ENCODE results near the gene SLC36A3. TPM values are rescaled to one million over a fixed set of nuclear protein-coding genes. Genes with fewer than 3 reads are reported as not detected.

Gene SLC36A3
- total and polyA plus RNA-seq, 2 of the 4 experiments (the other 2 are of a cell fraction) = not detected

- Histone ChIP-seq H3K4me2 (ENCODE audit: low read depth, low read length) (no peak overlapping the region), H3K56ac (ENCODE audit: extremely low read depth, insufficient read depth, low read length) (no peak overlapping the region), H3K4me1 (ENCODE audit: control insufficient read depth, insufficient read depth, low read length) (no peaks in the 10 kb centered on the region; the same call in 1 of the 2 replicates), H3K9ac (ENCODE audit: low read depth, low read length) (no peak overlapping the region), H3K9me1 (ENCODE audit: insufficient read depth, low read length) (peaks cover 5% of the 10 kb centered on the region; the same call in 1 of the 2 replicates), H3K23ac (ENCODE audit: low read depth, low read length) (no peak overlapping the region), H2AK5ac (ENCODE audit: low read depth, low read length) (no peak overlapping the region), H2AFZ (replicated peaks; ENCODE audit: low read length, poor library complexity) (no peak overlapping the region), H2BK120ac (ENCODE audit: low read depth, low read length) (no peak overlapping the region), H4K5ac (ENCODE audit: low read depth, low read length) (no peak overlapping the region), H4K8ac (ENCODE audit: low read depth in 2 of 2, low read length in 2 of 2) (no peak overlapping the region), H2BK20ac (ENCODE audit: low read depth, low read length) (no peak overlapping the region), H2BK5ac (ENCODE audit: low read depth, low read length, poor library complexity, severe bottlenecking) (no peak overlapping the region), H4K20me1 (ENCODE audit: insufficient read depth, low read length) (no peaks in the 10 kb centered on the region), H3K27ac (ENCODE audit: insufficient read depth, low read length) (no peak overlapping the region), H2AK9ac (replicated peaks; ENCODE audit: low read depth, low read length, poor library complexity) (no peak overlapping the region), H3K27me3 (ENCODE audit: control insufficient read depth, insufficient read depth, low read length) (no peaks in the 10 kb centered on the region), H3K36me3 (ENCODE audit: control insufficient read depth, insufficient read depth, low read length) (no peaks in the 10 kb centered on the region), H3K14ac (replicated peaks; ENCODE audit: low read depth, low read length) (no peak overlapping the region), H3K18ac (ENCODE audit: low read depth, low read length) (no peak overlapping the region), H3K79me1 (ENCODE audit: low read depth in 1 of 2, low read length in 2 of 2) (peaks cover 0 to 5% of the 10 kb centered on the region in 2 experiments; a peak in 2 of 4 replicates), H3K4ac (ENCODE audit: low read depth, low read length) (no peak overlapping the region), H3K4me3 (ENCODE audit: insufficient read depth, low read depth, low read length) (no peak overlapping the region), H4K91ac (ENCODE audit: insufficient read depth, low read depth, low read length) (no peak overlapping the region), H3K9me3 (ENCODE audit: control insufficient read depth, insufficient read depth, low read length) (no peaks in the 10 kb centered on the region), H2BK15ac (ENCODE audit: low read depth, low read length) (no peak overlapping the region)
- TF ChIP-seq SMC3 (IDR thresholded peaks at IDR 0.05; ENCODE audit: low read depth, low read length) (no peak), MAZ (IDR thresholded peaks at IDR 0.05; ENCODE audit: borderline replicate concordance, low read depth, low read length) (no peak), NFE2L2 (IDR thresholded peaks at IDR 0.05; ENCODE audit: low read depth, low read length) (no peak), MAFK (IDR thresholded peaks at IDR 0.05; ENCODE audit: low read depth, low read length) (no peak), CEBPB (IDR thresholded peaks at IDR 0.05; ENCODE audit: low read depth, low read length) (no peak), BHLHE40 (IDR thresholded peaks at IDR 0.05; ENCODE audit: low read depth, low read length) (no peak), CHD1 (IDR thresholded peaks at IDR 0.05; ENCODE audit: low read depth, low read length) (no peak), POLR2A (IDR thresholded peaks at IDR 0.05; ENCODE audit: low read depth, low read length) (no peak)
- TF ChIP-seq, protein P1, sequence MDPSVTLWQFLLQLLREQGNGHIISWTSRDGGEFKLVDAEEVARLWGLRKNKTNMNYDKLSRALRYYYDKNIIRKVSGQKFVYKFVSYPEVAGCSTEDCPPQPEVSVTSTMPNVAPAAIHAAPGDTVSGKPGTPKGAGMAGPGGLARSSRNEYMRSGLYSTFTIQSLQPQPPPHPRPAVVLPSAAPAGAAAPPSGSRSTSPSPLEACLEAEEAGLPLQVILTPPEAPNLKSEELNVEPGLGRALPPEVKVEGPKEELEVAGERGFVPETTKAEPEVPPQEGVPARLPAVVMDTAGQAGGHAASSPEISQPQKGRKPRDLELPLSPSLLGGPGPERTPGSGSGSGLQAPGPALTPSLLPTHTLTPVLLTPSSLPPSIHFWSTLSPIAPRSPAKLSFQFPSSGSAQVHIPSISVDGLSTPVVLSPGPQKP (IDR thresholded peaks at IDR 0.05; ENCODE audit: borderline replicate concordance, low read depth, low read length) = no peak
- ATAC-seq (ENCODE audit: low read depth) (no peak), DNase-seq (no peak)
- dilution Hi-C loops (cut with HindIII; ENCODE audit: low sequenced_read_pairs, unreplicated experiment) (no loop called here), in situ Hi-C loops (cut with MboI; ENCODE audit: low sequenced_read_pairs) (no loop called here), intact Hi-C loops (cut with micrococcal nuclease) (no loop called here)
- WGBS, 2 experiments (ENCODE audit: extremely low coverage in 2 of 2, insufficient read length in 1 of 2) = no CpG with 5 or more reads among the region's 3 CpGs
- ChIA-PET CTCF (interaction anchor here (2.0 kb wide), 1 partner anchor 17 kb away, joined by 8 read pairs; no protein-coding TSS in a partner anchor), POLR2A (ENCODE audit: unreplicated experiment) (no interaction called here)
- BruUV-seq (replicated peaks) = no TSS peak
Observed at GRCh38 chr5:151255621-151256286, 47.8 kb downstream of the SLC36A3 start.

All from IMR-90 (cell line).